HCT116 (cell line): ENCODE data around the gene SIGLECL1. TPM values are rescaled to one million over a fixed set of nuclear protein-coding genes. Genes with fewer than 3 reads are reported as not detected.

Experiments used
- ATAC-seq: fragments of 200-7000 bp; cut with Tn5 transposase; 2 replicates; pipeline ENCODE4 v1.9.1; 2020; ENCODE audit warnings: mild to moderate bottlenecking, moderate library complexity
- Bru-seq: library from RNA; stranded (reverse); fragments of 400-500 nt; gene quantifications from one replicate; lab custom pipeline; 2021; lab: Mats Ljungman, UMichigan
- BruChase-seq, 2 experiments: library from RNA; stranded (reverse); fragments of 400-500 nt; gene quantifications; one replicate each; lab custom pipeline; 2021; lab: Mats Ljungman, UMichigan
- BruUV-seq: library from RNA; stranded (reverse); fragments of 400-500 nt; replicated peaks from 2 replicates; lab custom pipeline; 2021; lab: Mats Ljungman, UMichigan
- CTCF ChIA-PET: fragments of 300-600 bp; sonication (Branson Sonifier 250); formaldehyde crosslinking; loops from one replicate; lab custom pipeline; 2021; ENCODE audit warnings: antibody characterized with exemption; lab: Charles Lee
- POLR2A ChIA-PET: fragments of 300-600, 350-600 bp; sonication (Branson Sonifier 250); formaldehyde crosslinking; loops from one replicate; lab custom pipeline; 2021; ENCODE audit warnings: antibody characterized with exemption; lab: Charles Lee
- RAD21 ChIA-PET, 2 experiments: fragments of 300-600 bp; sonication (Branson Sonifier 250); formaldehyde crosslinking; loops; one replicate each; lab custom pipeline; 2023; ENCODE audit warnings: low total read pairs in 2 of 2; ENCODE audit not compliant: uncharacterized antibody in 2 of 2, unreplicated experiment in 2 of 2, low non-redundant PET in 1 of 2; lab: Charles Lee
- DNase-seq: peaks from one replicate; pipeline ENCODE4 v3.0.0-alpha.2; 2010; ENCODE audit warnings: low read depth, low spot score
- H2AFZ ChIP-seq: fragments of 200-600 bp; shearing (Covaris generic), sonication (generic); 2 replicates; pipeline ENCODE4 v1.6.1; 2017; ENCODE audit warnings: low read depth, mixed run types, mixed read lengths, antibody characterized with exemption, low read length; ENCODE audit not compliant: poor library complexity, severe bottlenecking
- H3K27ac ChIP-seq: 2 replicates; pipeline ENCODE4 v1.5.1; 2012; ENCODE audit warnings: low read depth, low read length
- H3K27me3 ChIP-seq: fragments of 200-600 bp; sonication (generic); 2 replicates; pipeline ENCODE4 v1.6.1; 2016; ENCODE audit warnings: mixed run types, low read length, mixed read lengths; ENCODE audit not compliant: insufficient read depth
- H3K36me3 ChIP-seq, 2 experiments: fragments of 200-500 bp in 1 of 2; fragments of 200-600 bp in 1 of 2; sonication (Bioruptor generic) in 1 of 2; sonication (generic) in 1 of 2; 2 replicates each; pipeline versions ENCODE4 v1.5.1 to v1.6.1; 2014 to 2016; ENCODE audit warnings: low read length in 2 of 2, inconsistent platforms in 1 of 2, mixed read lengths in 1 of 2, mixed run types in 1 of 2; ENCODE audit not compliant: insufficient read depth in 2 of 2, control insufficient read depth in 1 of 2
- H3K4me1 ChIP-seq, 2 experiments: fragments of 200-600 bp in 1 of 2; sonication (generic) in 1 of 2; 2 replicates each; pipeline versions ENCODE4 v1.5.1 to v1.6.1; 2012 to 2017; ENCODE audit warnings: low read length in 2 of 2, inconsistent platforms in 1 of 2, mild to moderate bottlenecking in 1 of 2, mixed read lengths in 1 of 2, mixed run types in 1 of 2, moderate library complexity in 1 of 2; ENCODE audit not compliant: insufficient read depth in 2 of 2, control insufficient read depth in 1 of 2
- H3K4me2 ChIP-seq: fragments of 200-600 bp; sonication (generic); 2 replicates; pipeline ENCODE4 v1.6.1; 2017; ENCODE audit warnings: mixed run types, low read length, mixed read lengths
- H3K4me3 ChIP-seq, 2 experiments: fragments of 200-600 bp in 1 of 2; sonication (generic) in 1 of 2; replicated peaks in 1 of 2; 2 replicates each; pipeline ENCODE4 v1.5.1; 2011 to 2016; ENCODE audit warnings: low read length in 2 of 2, control low read depth in 1 of 2, low read depth in 1 of 2, mild to moderate bottlenecking in 1 of 2, mixed read lengths in 1 of 2, mixed run types in 1 of 2
- H3K79me2 ChIP-seq: fragments of 200-600 bp; sonication (generic); 2 replicates; pipeline ENCODE4 v1.6.1; 2017; ENCODE audit warnings: mild to moderate bottlenecking, mixed run types, low read length, moderate library complexity, mixed read lengths; ENCODE audit not compliant: insufficient read depth
- H3K9ac ChIP-seq: fragments of 200-600 bp; sonication (generic); 2 replicates; pipeline ENCODE4 v1.6.1; 2016; ENCODE audit warnings: low read length, mixed read lengths
- H3K9me2 ChIP-seq: fragments of 200-600 bp; sonication (generic), shearing (Covaris generic); 2 replicates; pipeline ENCODE4 v1.6.1; 2017; ENCODE audit warnings: mixed run types, mild to moderate bottlenecking, moderate library complexity; ENCODE audit not compliant: insufficient read depth
- H3K9me3 ChIP-seq, 2 experiments: fragments of 200-500 bp in 1 of 2; fragments of 200-600 bp in 1 of 2; sonication (Bioruptor generic) in 1 of 2; sonication (generic) in 1 of 2; 2 replicates each; pipeline ENCODE4 v1.6.1; 2014 to 2017; ENCODE audit warnings: low read length in 2 of 2, mixed read lengths in 2 of 2, inconsistent platforms in 1 of 2, low read depth in 1 of 2, mild to moderate bottlenecking in 1 of 2, mixed run types in 1 of 2, moderate library complexity in 1 of 2; ENCODE audit not compliant: control insufficient read depth in 1 of 2, insufficient read depth in 1 of 2
- H4K20me1 ChIP-seq: fragments of 200-600 bp; sonication (generic), shearing (Covaris generic); 2 replicates; pipeline ENCODE4 v1.6.1; 2017; ENCODE audit warnings: mixed run types, mild to moderate bottlenecking, moderate library complexity; ENCODE audit not compliant: insufficient read depth
- CBX3 ChIP-seq: IDR thresholded peaks from 2 replicates; pipeline ENCODE4 v1.6.1; 2012; ENCODE audit warnings: low read depth
- CEBPB ChIP-seq: IDR thresholded peaks from 2 replicates; pipeline ENCODE4 v1.6.1; 2012; ENCODE audit warnings: low read depth
- EGR1 ChIP-seq: IDR thresholded peaks from 2 replicates; pipeline ENCODE4 v1.6.1; 2012; ENCODE audit warnings: low read depth
- ELF1 ChIP-seq: IDR thresholded peaks from 2 replicates; pipeline ENCODE4 v1.6.1; 2012; ENCODE audit warnings: low read depth, borderline replicate concordance
- FOSL1 ChIP-seq: IDR thresholded peaks from 2 replicates; pipeline ENCODE4 v1.6.1; 2012; ENCODE audit warnings: low read depth
- POLR2A ChIP-seq: IDR thresholded peaks from 2 replicates; pipeline ENCODE4 v1.7.0; 2011; ENCODE audit warnings: borderline replicate concordance; ENCODE audit not compliant: insufficient read depth, insufficient read length; ENCODE audit errors: extremely low read depth
- POLR2AphosphoS5 ChIP-seq: IDR thresholded peaks from 2 replicates; pipeline ENCODE4 v1.6.1; 2011; ENCODE audit warnings: mild to moderate bottlenecking, low read depth, low read length, moderate library complexity
- RAD21 ChIP-seq: IDR thresholded peaks from 2 replicates; pipeline ENCODE4 v1.6.1; 2012; ENCODE audit warnings: low read depth, mild to moderate bottlenecking
- SIN3A ChIP-seq: IDR thresholded peaks from 2 replicates; pipeline ENCODE4 v1.6.1; 2012; ENCODE audit warnings: low read depth
- SRF ChIP-seq: IDR thresholded peaks from 2 replicates; pipeline ENCODE4 v1.6.1; 2012; ENCODE audit warnings: low read depth
- ZFX ChIP-seq: fragments of 450-650 bp; IDR thresholded peaks from 2 replicates; pipeline ENCODE4 v1.6.1; 2017
- ZNF274 ChIP-seq: fragments of 200-500 bp; sonication (Bioruptor generic); IDR thresholded peaks from 2 replicates; pipeline ENCODE4 v1.6.1; 2014; ENCODE audit warnings: mild to moderate bottlenecking, low read depth, low read length, inconsistent platforms
- intact Hi-C: fragments of 100-400 bp; cut with micrococcal nuclease; formaldehyde crosslinking; loops from 2 replicates; pipeline ENCODE4 v1.10.0; 2022
- long read RNA-seq: library from polyadenylated mRNA; unstranded; transcript quantifications from one replicate; pipeline ENCODE4 v2.0.0, GENCODE V29; 2021; ENCODE audit not compliant: unreplicated experiment
- polyA plus RNA-seq: library from polyadenylated mRNA; unstranded; fragments of >200 nt; gene quantifications from 2 replicates; pipeline ENCODE4 v1.2.1, GENCODE V29; 2012; ENCODE audit warnings: missing spikeins
- total RNA-seq: library from RNA; stranded (reverse); gene quantifications from one replicate; pipeline ENCODE4 v1.2.1, GENCODE V29; 2021; ENCODE audit not compliant: unreplicated experiment
- TF ChIP-seq, protein P1 (sequence below): IDR thresholded peaks from 2 replicates; pipeline ENCODE4 v1.6.1; 2012
- TF ChIP-seq, protein P2 (sequence below), 3 experiments: fragments of 200-600 bp in 1 of 3; sonication (generic) in 1 of 3; IDR thresholded peaks in 2 of 3; conservative IDR thresholded peaks in 1 of 3; 2 replicates each; pipeline ENCODE4 v1.5.1; 2012 to 2017; ENCODE audit warnings: low read depth in 2 of 3, low read length in 2 of 3, antibody characterized with exemption in 1 of 3, borderline replicate concordance in 1 of 3, control low read depth in 1 of 3, mild to moderate bottlenecking in 1 of 3, mixed read lengths in 1 of 3, mixed run types in 1 of 3, moderate library complexity in 1 of 3; ENCODE audit not compliant: insufficient read depth in 1 of 3
- TF ChIP-seq, protein P3 (sequence below): IDR thresholded peaks from 2 replicates; pipeline ENCODE4 v1.6.1; 2012

Gene SIGLECL1
- total RNA-seq (not detected), Bru-seq, nascent RNA (not detected), BruChase-seq, experiment 1, labeled RNA remaining after a 6-hour chase (percentile 7 among the genes with signal in this experiment), BruChase-seq, experiment 2, labeled RNA remaining after a 2-hour chase (not detected)
- polyA plus RNA-seq = not detected in 2 replicates
- long read RNA-seq = 0 reads

DNA sequence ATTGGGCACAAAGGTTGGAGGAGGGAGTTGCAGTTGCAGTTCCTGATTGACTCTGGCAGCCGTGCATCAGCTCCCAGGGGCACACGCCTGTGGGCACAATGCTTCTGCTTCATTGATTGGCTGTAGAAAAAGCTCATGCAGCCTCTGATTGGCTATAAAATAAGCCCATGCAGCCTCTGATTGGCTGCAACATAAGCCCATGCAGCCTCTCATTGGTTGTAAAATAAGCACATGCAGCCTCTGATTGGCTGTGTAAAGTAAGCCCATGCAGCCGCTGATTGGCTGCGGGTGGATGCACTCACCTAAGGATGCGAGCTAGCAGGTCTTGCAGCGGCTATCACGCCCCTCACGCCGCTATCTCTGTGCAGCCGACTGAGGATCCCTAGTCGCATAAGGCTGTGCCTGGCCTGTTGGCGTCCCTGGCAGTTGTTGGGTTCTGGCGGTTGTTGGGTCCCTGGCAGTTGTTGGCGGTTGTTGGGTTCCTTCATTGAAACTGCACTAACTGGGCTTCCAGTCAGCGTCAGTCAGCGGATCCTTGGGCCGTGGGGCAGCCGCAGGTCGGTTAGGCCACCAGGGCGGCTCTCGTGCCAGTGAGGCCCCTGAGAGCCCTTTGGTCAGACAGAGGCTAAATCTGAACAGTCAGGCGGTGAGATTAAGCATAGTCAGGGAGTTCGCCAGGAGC lies at the start of gene SIGLECL1:
Gene SIGLECL1, plus strand, starts transcription at position 295 of the 682 bp plus-strand sequence. CDS start 12,993 bp downstream, outside the sequence.
- DNase-seq (no peak), ATAC-seq (no peak; the same call in 1 of the 2 replicates)
- RAD21 ChIA-PET = no interaction called here
- H3K27ac ChIP-seq = no peak within 1 kb of the TSS
- H3K36me3 ChIP-seq = no peaks in the 10 kb centered on the region
- H3K9me2 ChIP-seq = no peaks in the 10 kb centered on the region
- H3K4me3 ChIP-seq = no peak within 1 kb of the TSS
- H3K4me2 ChIP-seq = no peak within 1 kb of the TSS
- CTCF ChIA-PET = no interaction called here
- TF ChIP-seq, protein P1, sequence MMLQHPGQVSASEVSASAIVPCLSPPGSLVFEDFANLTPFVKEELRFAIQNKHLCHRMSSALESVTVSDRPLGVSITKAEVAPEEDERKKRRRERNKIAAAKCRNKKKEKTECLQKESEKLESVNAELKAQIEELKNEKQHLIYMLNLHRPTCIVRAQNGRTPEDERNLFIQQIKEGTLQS = no peak
- TF ChIP-seq ZFX (no peak), FOSL1 (no peak), EGR1 (no peak), ZNF274 (no peak), SRF (no peak), ELF1 (no peak), CEBPB (no peak), RAD21 (no peak), POLR2AphosphoS5 (no peak), POLR2A (no peak), SIN3A (no peak), CBX3 (no peak)
- TF ChIP-seq, protein P2, sequence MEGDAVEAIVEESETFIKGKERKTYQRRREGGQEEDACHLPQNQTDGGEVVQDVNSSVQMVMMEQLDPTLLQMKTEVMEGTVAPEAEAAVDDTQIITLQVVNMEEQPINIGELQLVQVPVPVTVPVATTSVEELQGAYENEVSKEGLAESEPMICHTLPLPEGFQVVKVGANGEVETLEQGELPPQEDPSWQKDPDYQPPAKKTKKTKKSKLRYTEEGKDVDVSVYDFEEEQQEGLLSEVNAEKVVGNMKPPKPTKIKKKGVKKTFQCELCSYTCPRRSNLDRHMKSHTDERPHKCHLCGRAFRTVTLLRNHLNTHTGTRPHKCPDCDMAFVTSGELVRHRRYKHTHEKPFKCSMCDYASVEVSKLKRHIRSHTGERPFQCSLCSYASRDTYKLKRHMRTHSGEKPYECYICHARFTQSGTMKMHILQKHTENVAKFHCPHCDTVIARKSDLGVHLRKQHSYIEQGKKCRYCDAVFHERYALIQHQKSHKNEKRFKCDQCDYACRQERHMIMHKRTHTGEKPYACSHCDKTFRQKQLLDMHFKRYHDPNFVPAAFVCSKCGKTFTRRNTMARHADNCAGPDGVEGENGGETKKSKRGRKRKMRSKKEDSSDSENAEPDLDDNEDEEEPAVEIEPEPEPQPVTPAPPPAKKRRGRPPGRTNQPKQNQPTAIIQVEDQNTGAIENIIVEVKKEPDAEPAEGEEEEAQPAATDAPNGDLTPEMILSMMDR (IDR thresholded peaks at IDR 0.05 in 2 of 3, conservative IDR thresholded peaks at IDR 0.05 in 1 of 3; ENCODE audit: borderline replicate concordance in 1 of 3, insufficient read depth in 1 of 3, low read depth in 2 of 3, low read length in 2 of 3) = no peak
- TF ChIP-seq, protein P3, sequence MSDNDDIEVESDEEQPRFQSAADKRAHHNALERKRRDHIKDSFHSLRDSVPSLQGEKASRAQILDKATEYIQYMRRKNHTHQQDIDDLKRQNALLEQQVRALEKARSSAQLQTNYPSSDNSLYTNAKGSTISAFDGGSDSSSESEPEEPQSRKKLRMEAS = no peak
- POLR2A ChIA-PET = no interaction called here
- intact Hi-C loops = no loop called here
- H3K79me2 ChIP-seq = no peaks in the 10 kb centered on the region
- H2AFZ ChIP-seq = no peak within 1 kb of the TSS
- no peaks in the 10 kb centered on the region for H3K9me3 ChIP-seq
- no TSS peak for BruUV-seq
- H3K4me1 ChIP-seq = no peaks in the 10 kb centered on the region; a peak in 1 of 4 replicates
- H3K9ac ChIP-seq = no peak within 1 kb of the TSS
- H4K20me1 ChIP-seq = no peaks in the 10 kb centered on the region
- H3K27me3 ChIP-seq = no peaks in the 10 kb centered on the region
